ENCODE results near the gene PLCB1.

Gene PLCB1

DNA sequence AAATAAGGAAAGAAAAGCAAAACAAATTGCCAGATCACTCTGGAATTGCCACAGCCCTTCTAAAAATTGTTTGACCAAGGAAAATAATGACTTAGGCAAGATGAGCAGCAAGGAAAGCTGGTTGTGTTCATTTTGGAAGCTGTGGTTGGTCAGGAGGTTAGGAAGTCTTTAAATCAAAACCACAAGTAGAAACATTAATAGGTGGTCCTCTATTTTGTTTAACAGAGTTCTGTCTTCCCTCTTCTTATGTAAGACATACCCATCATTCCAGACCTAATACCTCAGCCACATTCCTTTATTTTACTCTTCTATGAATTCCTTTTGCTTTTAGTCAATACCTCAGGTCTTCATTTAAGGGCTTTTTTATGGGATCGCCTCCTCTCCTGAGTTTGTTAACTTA is 514.6 kb downstream of the PLCB1 start:
- Histone ChIP-seq H3K4me2 (no peak overlapping the region), H3K27me3 (ENCODE audit: insufficient read depth, low read depth) (no peaks in the 10 kb centered on the region), H3K79me2 (ENCODE audit: insufficient read depth, low read depth) (no peaks in the 10 kb centered on the region), H3K27ac (no peak overlapping the region), H3K9ac (no peak overlapping the region), H2AFZ (ENCODE audit: low read depth) (no peak overlapping the region), H3K4me3 (IDR thresholded peaks at IDR 0.05; ENCODE audit: insufficient read depth, low read depth, low read length) (no peak overlapping the region), H4K20me1 (ENCODE audit: insufficient read depth) (no peaks in the 10 kb centered on the region), H3K4me1 (ENCODE audit: low read depth, poor library complexity, severe bottlenecking) (no peaks in the 10 kb centered on the region), H3K36me3 (ENCODE audit: insufficient read depth) (no peaks in the 10 kb centered on the region)
- TF ChIP-seq, protein P1, sequence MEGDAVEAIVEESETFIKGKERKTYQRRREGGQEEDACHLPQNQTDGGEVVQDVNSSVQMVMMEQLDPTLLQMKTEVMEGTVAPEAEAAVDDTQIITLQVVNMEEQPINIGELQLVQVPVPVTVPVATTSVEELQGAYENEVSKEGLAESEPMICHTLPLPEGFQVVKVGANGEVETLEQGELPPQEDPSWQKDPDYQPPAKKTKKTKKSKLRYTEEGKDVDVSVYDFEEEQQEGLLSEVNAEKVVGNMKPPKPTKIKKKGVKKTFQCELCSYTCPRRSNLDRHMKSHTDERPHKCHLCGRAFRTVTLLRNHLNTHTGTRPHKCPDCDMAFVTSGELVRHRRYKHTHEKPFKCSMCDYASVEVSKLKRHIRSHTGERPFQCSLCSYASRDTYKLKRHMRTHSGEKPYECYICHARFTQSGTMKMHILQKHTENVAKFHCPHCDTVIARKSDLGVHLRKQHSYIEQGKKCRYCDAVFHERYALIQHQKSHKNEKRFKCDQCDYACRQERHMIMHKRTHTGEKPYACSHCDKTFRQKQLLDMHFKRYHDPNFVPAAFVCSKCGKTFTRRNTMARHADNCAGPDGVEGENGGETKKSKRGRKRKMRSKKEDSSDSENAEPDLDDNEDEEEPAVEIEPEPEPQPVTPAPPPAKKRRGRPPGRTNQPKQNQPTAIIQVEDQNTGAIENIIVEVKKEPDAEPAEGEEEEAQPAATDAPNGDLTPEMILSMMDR (conservative IDR thresholded peaks at IDR 0.05; ENCODE audit: low read depth, low read length), result no peak

DNA sequence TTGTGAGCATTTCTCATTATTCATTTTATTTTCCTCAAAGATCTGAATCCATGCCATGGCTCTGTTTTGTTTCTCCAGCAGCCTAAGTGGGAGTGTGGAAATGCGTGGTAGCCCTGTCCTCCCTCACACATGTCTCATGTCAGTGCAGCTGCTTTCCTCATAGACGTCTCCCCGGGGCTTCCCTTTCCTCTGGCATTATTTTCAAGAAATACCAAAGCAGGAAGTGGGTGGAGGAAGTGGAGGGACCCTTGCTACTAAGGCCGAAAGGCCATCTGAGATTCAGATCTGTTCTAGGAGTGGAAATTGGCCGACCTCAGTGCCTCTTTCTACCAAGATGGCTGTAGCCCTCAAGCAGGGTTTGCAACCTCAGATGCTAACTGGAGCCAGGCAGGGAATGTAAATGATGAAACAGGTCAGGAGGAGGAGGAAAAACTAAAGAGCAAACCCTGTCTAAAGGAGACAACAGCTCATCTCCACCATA is 515.9 kb downstream of the PLCB1 start:
- H4K20me1 ChIP-seq (ENCODE audit: insufficient read depth), result no peaks in the 10 kb centered on the region
- H3K27me3 ChIP-seq (ENCODE audit: insufficient read depth, low read depth), result no peaks in the 10 kb centered on the region
- H3K79me2 ChIP-seq (ENCODE audit: insufficient read depth, low read depth), result no peaks in the 10 kb centered on the region
- H3K9ac ChIP-seq, result no peak overlapping the region
- H3K4me1 ChIP-seq (ENCODE audit: low read depth, poor library complexity, severe bottlenecking), result no peaks in the 10 kb centered on the region
- H2AFZ ChIP-seq (ENCODE audit: low read depth), result no peak overlapping the region
- H3K27ac ChIP-seq, result no peak overlapping the region
- TF ChIP-seq, protein P1 (conservative IDR thresholded peaks at IDR 0.05; ENCODE audit: low read depth, low read length), result no peak
- H3K36me3 ChIP-seq (ENCODE audit: insufficient read depth), result no peaks in the 10 kb centered on the region
- no peak overlapping the region for H3K4me3 ChIP-seq (IDR thresholded peaks at IDR 0.05; ENCODE audit: insufficient read depth, low read depth, low read length)
- no peak overlapping the region for H3K4me2 ChIP-seq

DNA sequence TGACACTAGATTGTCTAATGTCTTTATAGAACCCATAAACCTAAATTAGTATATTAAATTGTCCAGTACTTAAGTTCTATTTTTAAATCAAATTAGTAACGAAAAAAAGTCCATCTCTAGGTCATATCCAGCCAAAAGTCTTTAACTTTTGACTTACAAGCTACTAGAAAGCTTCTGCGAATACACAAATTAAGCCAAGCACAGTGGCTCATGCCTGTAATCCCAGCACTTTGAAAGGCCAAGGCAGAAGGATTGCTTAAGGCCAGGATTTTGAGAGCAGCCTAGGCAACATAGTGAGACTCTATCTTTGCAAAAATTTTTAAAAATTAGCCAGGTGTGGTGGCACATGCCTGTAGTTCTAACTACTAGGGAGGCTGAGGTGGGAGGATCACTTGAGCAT is 516.4 kb downstream of the PLCB1 start:
- Histone ChIP-seq H3K27ac (no peak overlapping the region), H3K4me2 (no peak overlapping the region), H3K4me3 (IDR thresholded peaks at IDR 0.05; ENCODE audit: insufficient read depth, low read depth, low read length) (no peak overlapping the region), H4K20me1 (ENCODE audit: insufficient read depth) (no peaks in the 10 kb centered on the region), H3K27me3 (ENCODE audit: insufficient read depth, low read depth) (no peaks in the 10 kb centered on the region), H3K79me2 (ENCODE audit: insufficient read depth, low read depth) (no peaks in the 10 kb centered on the region), H3K36me3 (ENCODE audit: insufficient read depth) (no peaks in the 10 kb centered on the region), H3K4me1 (ENCODE audit: low read depth, poor library complexity, severe bottlenecking) (no peaks in the 10 kb centered on the region), H3K9ac (no peak overlapping the region), H2AFZ (ENCODE audit: low read depth) (no peak overlapping the region)
- TF ChIP-seq, protein P1 (conservative IDR thresholded peaks at IDR 0.05; ENCODE audit: low read depth, low read length), result no peak

DNA sequence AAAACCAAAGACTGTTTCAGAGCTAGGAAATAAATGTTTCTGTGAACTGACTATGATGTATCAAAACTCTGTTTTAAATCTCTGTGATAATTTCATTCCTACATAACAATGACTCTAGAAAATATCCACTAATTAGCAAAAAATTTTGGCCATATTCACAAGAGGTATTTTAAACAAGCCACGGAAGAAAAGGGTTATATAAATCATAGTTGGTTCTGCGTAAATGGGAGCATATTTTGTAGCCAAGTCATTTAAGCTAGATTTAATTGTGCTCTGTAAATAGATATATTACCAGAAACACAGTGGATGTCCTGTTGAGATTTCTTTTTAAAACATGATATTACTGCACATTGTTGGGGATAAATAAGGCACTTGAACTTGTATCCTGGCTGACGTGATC is 520.3 kb downstream of the PLCB1 start:
- Histone ChIP-seq H3K27ac (no peak overlapping the region), H3K79me2 (ENCODE audit: insufficient read depth, low read depth) (no peaks in the 10 kb centered on the region), H4K20me1 (ENCODE audit: insufficient read depth) (no peaks in the 10 kb centered on the region), H3K36me3 (ENCODE audit: insufficient read depth) (no peaks in the 10 kb centered on the region), H3K4me1 (ENCODE audit: low read depth, poor library complexity, severe bottlenecking) (no peaks in the 10 kb centered on the region), H3K4me3 (IDR thresholded peaks at IDR 0.05; ENCODE audit: insufficient read depth, low read depth, low read length) (no peak overlapping the region), H3K4me2 (no peak overlapping the region), H3K9ac (no peak overlapping the region), H2AFZ (ENCODE audit: low read depth) (no peak overlapping the region), H3K27me3 (ENCODE audit: insufficient read depth, low read depth) (no peaks in the 10 kb centered on the region)
- TF ChIP-seq, protein P1 (conservative IDR thresholded peaks at IDR 0.05; ENCODE audit: low read depth, low read length), result no peak

All from KMS-11 (cell line).